Large intestine (tissue), 12 donors: ENCODE measurements around the gene TMIGD2. TPM values are rescaled to one million over a fixed set of nuclear protein-coding genes. Genes with fewer than 3 reads are reported as not detected.
A peak's percentile ranks its signal among the peaks of the same experiment; 100 is the strongest.
"Not testable (repeated sequence)": the region's sequence is repeated elsewhere in the genome, so short reads cannot be mapped to it uniquely, and the experiment has no call there.

Source experiments
- DNase-seq, 2 donors: peaks; one replicate each; pipeline versions ENCODE4 v3.0.0 to v3.0.0-alpha.2; 2013
- H3K27ac ChIP-seq: one replicate; pipeline ENCODE4 v1.5.1; 2013; ENCODE audit warnings: low read length
- H3K27me3 ChIP-seq: 2 replicates; pipeline ENCODE4 v1.6.1; 2013; ENCODE audit warnings: low read length; ENCODE audit not compliant: control insufficient read depth, insufficient read depth
- H3K36me3 ChIP-seq: 2 replicates; pipeline ENCODE4 v1.6.1; 2013; ENCODE audit warnings: low read length; ENCODE audit not compliant: control insufficient read depth, insufficient read depth
- H3K4me1 ChIP-seq: one replicate; pipeline ENCODE4 v1.6.1; 2013; ENCODE audit warnings: low read length; ENCODE audit not compliant: control insufficient read depth, insufficient read depth
- H3K4me3 ChIP-seq: one replicate; pipeline ENCODE4 v1.5.1; 2013; ENCODE audit warnings: low read length
- H3K9me3 ChIP-seq: one replicate; pipeline ENCODE4 v1.6.1; 2013; ENCODE audit warnings: mild to moderate bottlenecking, low read depth, low read length, moderate library complexity; ENCODE audit not compliant: control insufficient read depth
- WGBS: methylation state at CpG from one replicate; pipeline ENCODE4 v1.1.5; 2013; ENCODE audit warnings: low lambda C conversion rate; ENCODE audit not compliant: insufficient coverage; 5-methylcytosine and 5-hydroxymethylcytosine counted together
- long read RNA-seq, 11 donors: transcript quantifications; one replicate each; lab custom pipeline, GENCODE V29; 2026
- polyA plus RNA-seq: library from polyadenylated mRNA; unstranded; fragments of 120-200 nt; gene quantifications from one replicate; pipeline ENCODE4 v1.2.1, GENCODE V29; 2013

The TMIGD2 gene, protein sequence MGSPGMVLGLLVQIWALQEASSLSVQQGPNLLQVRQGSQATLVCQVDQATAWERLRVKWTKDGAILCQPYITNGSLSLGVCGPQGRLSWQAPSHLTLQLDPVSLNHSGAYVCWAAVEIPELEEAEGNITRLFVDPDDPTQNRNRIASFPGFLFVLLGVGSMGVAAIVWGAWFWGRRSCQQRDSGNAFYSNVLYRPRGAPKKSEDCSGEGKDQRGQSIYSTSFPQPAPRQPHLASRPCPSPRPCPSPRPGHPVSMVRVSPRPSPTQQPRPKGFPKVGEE
- 3.5 TPM for polyA plus RNA-seq
- long read RNA-seq, donor 1, partial matches to known transcripts, result 0 of 1 reads
- long read RNA-seq, donor 1, other reads (novel, unspliced or antisense), result 0 of 1 reads
- long read RNA-seq, donor 2, partial matches to known transcripts, result 0 of 1 reads
- long read RNA-seq, donor 2, other reads (novel, unspliced or antisense), result 0 of 1 reads
- long read RNA-seq, donor 3, result 0 reads
- long read RNA-seq, donor 4, partial matches to known transcripts, result 0 of 1 reads
- long read RNA-seq, donor 4, other reads (novel, unspliced or antisense), result 0 of 1 reads
- long read RNA-seq, donor 5, result 0 reads
- long read RNA-seq, donor 6, result 0 reads
- long read RNA-seq, donor 7, partial matches to known transcripts, result 0 of 1 reads
- long read RNA-seq, donor 7, other reads (novel, unspliced or antisense), result 0 of 1 reads
- long read RNA-seq, donor 8, partial matches to known transcripts, result 0 of 2 reads
- long read RNA-seq, donor 8, other reads (novel, unspliced or antisense), result 0 of 2 reads
- long read RNA-seq, donor 9, partial matches to known transcripts, result 0 of 1 reads
- long read RNA-seq, donor 9, other reads (novel, unspliced or antisense), result 0 of 1 reads
- long read RNA-seq, donor 10, partial matches to known transcripts, result 0 of 4 reads
- long read RNA-seq, donor 10, other reads (novel, unspliced or antisense), result 0 of 4 reads
- long read RNA-seq, donor 11, partial matches to known transcripts, result 0 of 1 reads
- long read RNA-seq, donor 11, other reads (novel, unspliced or antisense), result 0 of 1 reads

DNA sequence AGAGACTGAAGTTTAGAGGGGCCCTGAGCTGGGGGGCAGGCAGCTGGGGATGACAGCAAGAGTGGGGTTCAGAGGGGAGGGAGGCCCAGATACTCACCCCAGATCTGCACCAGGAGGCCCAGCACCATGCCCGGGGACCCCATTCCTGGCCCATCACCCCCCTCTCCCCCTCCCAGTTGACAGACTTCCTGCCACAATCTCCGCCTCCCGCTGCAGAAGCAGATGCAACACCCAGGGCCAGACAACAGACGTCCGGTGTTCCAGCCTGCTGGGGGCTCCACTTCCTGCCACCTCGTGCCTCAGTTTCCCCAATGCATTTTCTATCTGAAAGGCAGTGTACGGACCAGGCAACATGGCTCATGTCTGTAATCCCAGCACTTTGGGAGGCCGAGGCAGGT lies at the start of gene TMIGD2:
Gene TMIGD2, minus strand, starts transcription at position 147 of the 398 bp plus-strand sequence. Its CDS starts 4 bp downstream, at position 143.
- H3K27ac ChIP-seq, result no peak within 1 kb of the TSS
- H3K4me3 ChIP-seq, result no peak within 1 kb of the TSS
- no peaks in the 10 kb centered on the region for H3K9me3 ChIP-seq
- H3K4me1 ChIP-seq, result peaks cover 3% of the 10 kb centered on the region
- WGBS, result no CpG with 5 or more reads among the region's 8 CpGs
- H3K36me3 ChIP-seq, result no peaks in the 10 kb centered on the region
- no peak for DNase-seq
- no peaks in the 10 kb centered on the region for H3K27me3 ChIP-seq

DNA sequence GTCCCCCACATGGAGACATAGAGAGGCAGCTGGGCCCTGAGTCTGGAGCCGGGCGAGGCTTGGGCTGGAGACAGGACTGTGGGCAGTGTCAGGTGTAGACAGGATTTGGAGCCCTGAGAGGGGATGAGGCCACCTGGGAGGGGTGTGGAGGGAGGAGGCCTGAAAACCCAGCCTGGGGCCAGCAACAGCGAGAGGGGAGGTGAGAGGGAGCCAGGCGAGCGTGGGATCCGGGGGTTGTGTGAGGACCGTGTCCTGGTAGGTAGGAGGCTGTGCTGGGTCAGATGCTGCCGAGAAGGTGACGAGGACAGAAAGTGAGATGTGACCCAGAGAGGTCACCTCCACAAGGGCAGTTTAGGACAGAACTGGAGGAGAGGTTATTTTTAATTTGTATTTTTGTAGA lies 48.5 kb upstream of the TMIGD2 start:
- Histone ChIP-seq H3K36me3 (peaks cover 14% of the 10 kb centered on the region), H3K27me3 (no peaks in the 10 kb centered on the region), H3K4me1 (no peaks in the 10 kb centered on the region), H3K9me3 (no peaks in the 10 kb centered on the region), H3K27ac (no peak overlapping the region), H3K4me3 (no peak overlapping the region)
- no peak for DNase-seq
- no CpG with 5 or more reads among the region's 9 CpGs for WGBS

DNA sequence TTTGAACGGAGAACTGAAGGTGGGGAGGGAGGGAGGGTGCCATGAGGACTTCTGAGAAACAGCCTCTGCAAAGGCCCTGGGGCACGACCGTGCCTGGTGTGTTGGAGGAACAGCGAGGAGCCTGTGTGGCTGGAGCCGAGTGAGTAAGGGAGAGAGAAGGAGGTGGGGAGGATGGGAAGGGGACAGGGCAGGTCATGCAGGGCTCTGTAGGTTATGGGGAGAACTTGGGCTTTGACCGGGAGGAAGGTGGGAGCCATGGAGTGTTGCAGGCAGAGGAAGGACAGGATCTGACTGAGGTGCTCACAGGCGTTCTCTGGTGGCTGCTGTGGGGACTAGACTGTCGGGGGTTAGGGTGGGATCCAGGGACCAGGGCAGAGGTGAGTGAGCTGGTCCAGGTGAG lies 47.9 kb upstream of the TMIGD2 start:
- DNase-seq, result no peak
- H3K36me3 ChIP-seq, result peaks cover 15% of the 10 kb centered on the region
- no CpG with 5 or more reads among the region's 8 CpGs for WGBS

DNA sequence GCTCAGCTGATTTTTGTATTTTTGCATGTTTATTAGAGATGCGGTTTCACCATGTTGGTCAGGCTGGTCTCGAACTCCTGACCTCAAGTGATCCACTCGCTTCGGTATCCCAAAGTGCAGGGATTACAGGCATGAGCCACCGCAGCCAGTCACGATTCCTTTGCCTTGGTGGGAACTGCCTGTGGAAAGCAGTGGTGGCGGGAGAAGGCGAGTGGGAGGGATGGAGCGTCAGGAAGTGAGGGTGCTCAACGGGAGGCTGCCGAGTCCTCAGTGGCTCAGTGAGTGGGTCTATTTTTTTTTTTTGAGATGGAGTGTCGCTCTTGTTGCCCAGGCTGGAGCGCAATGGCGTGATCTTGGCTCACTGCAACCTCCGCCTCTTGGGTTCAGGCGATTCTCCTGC lies 47.0 kb upstream of the TMIGD2 start:
- peaks cover 11% of the 10 kb centered on the region for H3K36me3 ChIP-seq
- not testable (repeated sequence) for H3K4me3 ChIP-seq, DNase-seq, H3K27ac ChIP-seq, H3K27me3 ChIP-seq, H3K4me1 ChIP-seq, H3K9me3 ChIP-seq
- no CpG with 5 or more reads among the region's 16 CpGs for WGBS

More for the DNA sequence above, 47.9 kb upstream of the TMIGD2 start:
- Histone ChIP-seq H3K27me3 (no peaks in the 10 kb centered on the region), H3K4me1 (no peaks in the 10 kb centered on the region), H3K27ac (no peak overlapping the region), H3K4me3 (no peak overlapping the region), H3K9me3 (no peaks in the 10 kb centered on the region)

DNA sequence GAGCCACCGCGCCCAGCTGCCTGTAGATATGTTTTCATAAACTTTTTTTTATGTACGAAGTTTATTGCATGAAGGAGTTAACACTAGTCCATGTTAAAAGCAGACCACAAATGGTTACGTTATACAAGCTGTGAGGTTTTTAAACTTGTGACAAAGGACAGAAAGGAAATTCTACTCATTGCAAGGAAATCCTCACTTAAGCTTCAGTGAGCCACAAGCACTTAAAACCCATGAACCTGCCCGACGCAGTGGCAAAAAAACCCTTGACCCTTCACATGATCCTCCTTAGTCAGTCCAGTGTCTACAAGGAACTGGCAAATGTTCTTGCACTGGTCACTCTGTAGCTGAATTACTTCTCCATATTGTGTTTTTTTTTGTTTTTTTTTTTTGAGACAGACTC lies 45.3 kb upstream of the TMIGD2 start:
- DNase-seq, result no peak
- Histone ChIP-seq H3K4me3 (no peak overlapping the region), H3K36me3 (peaks cover 6% of the 10 kb centered on the region), H3K4me1 (peaks cover 3% of the 10 kb centered on the region), H3K9me3 (no peaks in the 10 kb centered on the region), H3K27ac (no peak overlapping the region), H3K27me3 (no peaks in the 10 kb centered on the region)
- no CpG with 5 or more reads among the region's 6 CpGs for WGBS

DNA sequence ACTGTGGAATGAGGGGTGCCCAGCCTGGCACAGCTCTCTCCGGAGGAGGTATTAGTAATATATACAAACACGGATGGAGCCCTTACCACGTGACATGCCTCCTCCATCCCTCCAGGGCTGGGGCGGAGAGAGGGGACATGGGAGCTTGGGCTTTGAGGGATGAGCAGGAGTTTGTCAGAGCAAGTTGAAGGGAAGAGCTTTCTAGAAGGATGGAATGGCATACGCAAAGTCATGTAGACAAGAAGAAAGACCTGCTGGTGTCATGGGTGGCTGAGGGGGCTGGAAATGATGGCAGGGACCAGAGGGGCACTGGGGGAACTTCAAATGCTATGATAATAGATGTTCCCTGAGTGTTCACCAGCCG lies 43.8 kb upstream of the TMIGD2 start:
- Histone ChIP-seq H3K36me3 (peaks cover 6% of the 10 kb centered on the region), H3K4me1 (peaks cover 15% of the 10 kb centered on the region), H3K4me3 (no peak overlapping the region), H3K27me3 (no peaks in the 10 kb centered on the region), H3K27ac (no peak overlapping the region), H3K9me3 (no peaks in the 10 kb centered on the region)
- no peak for DNase-seq
- WGBS, result 100% methylated on average over 1 of the region's 6 CpGs

DNA sequence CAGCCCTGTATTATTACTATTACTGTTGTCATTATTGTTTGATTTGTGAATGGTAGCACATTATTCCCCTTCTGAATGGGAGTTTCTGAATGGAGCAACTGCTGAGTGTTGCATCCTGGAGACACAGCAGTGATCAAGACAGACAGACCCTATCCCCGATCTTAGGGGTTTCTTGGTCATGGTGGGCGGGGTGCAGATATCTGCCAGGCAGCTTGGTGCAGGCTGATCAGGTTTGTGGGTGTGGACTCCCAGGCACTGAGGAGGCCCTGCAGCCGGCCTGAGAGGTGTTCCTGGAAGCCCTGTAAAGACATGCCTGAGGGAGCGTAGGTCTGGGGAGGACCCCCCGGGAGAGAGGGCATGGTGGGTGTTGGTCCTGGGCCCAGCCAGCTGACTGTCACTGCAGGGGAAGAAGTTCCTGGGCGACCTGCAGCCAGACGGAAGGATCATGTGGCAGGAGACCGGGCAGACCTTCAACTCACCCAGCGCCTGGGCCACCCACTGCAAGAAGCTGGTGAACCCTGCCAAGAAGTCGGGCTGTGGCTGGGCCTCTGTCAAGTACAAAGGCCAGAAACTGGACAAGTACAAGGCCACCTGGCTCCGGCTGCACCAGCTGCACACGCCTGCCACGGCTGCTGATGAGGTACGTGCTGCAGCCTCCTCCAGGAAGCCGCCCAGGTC lies 43.3 kb upstream of the TMIGD2 start:
- WGBS, result no CpG with 5 or more reads among the region's 15 CpGs
- no peak overlapping the region for H3K4me3 ChIP-seq
- peaks cover 16% of the 10 kb centered on the region for H3K4me1 ChIP-seq
- H3K27me3 ChIP-seq, result no peaks in the 10 kb centered on the region
- DNase-seq, result no peak
- no peak overlapping the region for H3K27ac ChIP-seq
- H3K9me3 ChIP-seq, result no peaks in the 10 kb centered on the region
- peaks cover 6% of the 10 kb centered on the region for H3K36me3 ChIP-seq

DNA sequence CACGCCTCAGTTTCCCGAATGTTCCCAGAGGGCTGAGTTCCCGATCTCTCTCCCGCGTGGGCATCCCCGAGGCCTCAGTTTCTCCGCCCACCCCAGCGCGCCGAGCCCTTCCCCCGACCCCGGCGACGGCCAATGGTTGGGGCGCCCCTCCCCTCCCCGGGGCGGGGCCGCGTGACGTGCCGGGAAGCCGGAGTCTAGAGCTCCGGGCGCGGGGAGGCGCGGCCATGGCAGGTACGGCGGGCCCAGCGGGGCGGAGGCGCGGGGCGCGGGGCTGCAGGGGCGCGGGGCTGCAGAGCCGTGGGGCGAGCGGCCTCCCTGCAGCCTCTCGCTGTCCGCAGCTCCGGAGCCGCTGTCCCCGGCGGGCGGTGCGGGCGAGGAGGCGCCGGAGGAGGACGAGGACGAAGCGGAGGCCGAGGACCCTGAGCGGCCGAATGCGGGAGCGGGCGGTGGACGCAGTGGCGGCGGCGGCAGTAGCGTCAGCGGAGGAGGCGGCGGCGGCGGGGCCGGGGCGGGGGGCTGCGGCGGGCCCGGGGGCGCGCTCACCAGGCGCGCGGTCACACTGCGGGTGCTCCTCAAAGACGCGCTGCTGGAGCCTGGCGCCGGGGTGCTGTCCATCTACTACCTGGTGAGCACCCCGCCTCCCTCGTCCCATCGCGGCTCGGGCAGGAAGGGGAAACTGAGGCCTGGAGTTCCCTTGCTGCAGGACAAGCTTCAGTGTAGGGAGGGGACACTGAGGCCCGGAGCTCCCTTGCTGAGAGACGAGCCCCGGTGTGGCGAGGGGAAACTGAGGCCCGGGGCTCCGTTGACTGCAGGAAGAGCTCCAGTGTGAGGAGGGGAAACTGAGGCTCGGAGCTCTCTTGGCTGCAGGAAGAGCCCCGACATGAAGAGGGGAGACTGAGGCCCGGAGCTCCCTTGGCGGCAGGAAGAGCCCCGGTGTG lies 41.5 kb upstream of the TMIGD2 start, which contains the start of gene MPND:
Gene MPND, plus strand, starts transcription at position 193 of the 938 bp plus-strand sequence. Its CDS starts 32 bp downstream, at position 225.
- peak; percentile 84 to 91 for DNase-seq
- Histone ChIP-seq H3K4me1 (peaks cover 25% of the 10 kb centered on the region), H3K27ac (peak within 1 kb of the TSS; percentile 94), H3K4me3 (peak within 1 kb of the TSS; percentile 60), H3K27me3 (no peaks in the 10 kb centered on the region), H3K9me3 (no peaks in the 10 kb centered on the region), H3K36me3 (peaks cover 6% of the 10 kb centered on the region)
- WGBS, result no CpG with 5 or more reads among the region's 101 CpGs

DNA sequence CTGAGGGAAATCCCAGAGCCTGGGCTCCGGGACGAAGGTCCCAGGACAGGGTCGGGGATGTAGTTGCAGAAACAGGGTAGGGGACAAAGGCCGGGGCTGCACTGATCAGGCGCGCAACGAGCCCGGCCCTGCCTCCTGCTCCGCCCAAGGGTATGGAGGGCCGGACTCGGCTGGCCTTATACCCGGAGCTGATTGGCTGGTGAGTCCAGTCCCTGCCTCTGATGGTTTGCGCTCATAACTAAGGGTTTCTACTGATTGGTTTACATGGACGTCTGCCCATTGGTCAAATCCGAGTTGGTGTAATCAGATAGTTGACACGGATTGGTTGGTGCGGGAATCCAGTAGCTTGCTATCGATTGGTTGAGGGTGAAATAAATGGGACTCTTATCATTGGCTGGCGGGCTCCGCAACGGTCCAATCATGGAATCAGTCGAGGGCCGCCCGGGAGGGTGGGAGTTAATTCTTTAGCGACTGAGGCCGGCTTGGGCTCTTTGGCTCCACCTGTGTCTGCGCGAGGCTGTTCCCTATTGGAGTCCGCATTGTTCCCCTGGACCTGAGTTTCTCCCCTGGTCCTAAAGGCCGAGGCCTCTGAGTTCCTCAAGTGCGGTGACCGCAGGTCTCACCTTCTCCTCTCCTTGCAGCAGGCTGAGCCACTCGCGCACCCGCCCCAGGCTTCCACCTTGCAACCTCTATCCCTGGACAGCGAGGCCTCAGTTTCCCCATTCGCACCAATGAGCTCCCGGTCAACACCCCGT lies 40.6 kb upstream of the TMIGD2 start:
- peaks cover 6% of the 10 kb centered on the region for H3K36me3 ChIP-seq
- no CpG with 5 or more reads among the region's 39 CpGs for WGBS
- peaks cover 25% of the 10 kb centered on the region for H3K4me1 ChIP-seq
- H3K4me3 ChIP-seq, result peak overlapping the region; percentile 60
- H3K27ac ChIP-seq, result peak overlapping the region; percentile 94
- peak; percentile 100 for DNase-seq
- no peaks in the 10 kb centered on the region for H3K9me3 ChIP-seq
- no peaks in the 10 kb centered on the region for H3K27me3 ChIP-seq
